NCI-H1417 (cell line): Measurements from ENCODE around the gene RAMACL.

Experiments used
- DNase-seq, 3 experiments: peaks; one replicate each; lab custom pipeline; 2025; lab: John Stamatoyannopoulos, UW

The RAMACL gene

DNA sequence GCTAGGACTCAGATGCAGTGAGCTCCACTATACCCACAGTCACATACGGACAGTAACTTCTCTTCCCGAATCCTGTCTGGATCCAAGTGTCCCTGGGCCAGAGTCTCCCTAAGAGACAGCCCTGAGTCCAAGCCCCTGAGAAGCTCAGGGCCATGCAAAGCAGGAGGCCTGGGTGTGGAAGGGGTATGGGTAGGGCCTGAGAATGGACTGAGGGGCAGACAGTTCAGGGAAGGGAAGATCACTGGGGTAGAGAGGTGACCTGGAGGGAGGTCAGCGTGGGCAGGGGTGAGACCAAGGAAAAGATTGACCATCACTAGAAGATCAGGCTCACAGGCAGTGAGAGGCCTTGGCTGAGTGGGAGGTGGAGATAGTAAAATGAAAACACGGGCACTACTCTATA is 31.8 kb upstream of the RAMACL start:
- no peak for DNase-seq

DNA sequence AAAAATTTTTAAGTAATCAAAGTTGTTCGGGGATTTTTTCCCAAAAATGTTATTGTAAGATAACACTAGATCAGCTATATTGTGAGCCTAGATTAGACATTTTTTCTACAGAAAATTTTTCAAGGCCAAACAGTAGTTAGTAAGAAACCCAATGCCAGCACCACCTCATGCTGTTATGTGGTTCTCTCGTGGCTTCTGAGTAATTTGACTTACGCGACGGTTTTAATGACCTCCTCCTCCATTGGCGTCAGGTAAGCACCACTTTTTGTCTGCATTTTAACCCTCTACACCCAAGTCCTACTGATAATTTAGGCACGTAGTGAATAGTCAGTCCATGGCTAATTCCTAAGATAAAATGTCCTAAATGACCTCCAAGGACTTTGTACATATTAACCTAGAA is 30.9 kb upstream of the RAMACL start:
- no peak for DNase-seq

- no peak for DNase-seq
These were observed 30.1 kb upstream of the RAMACL start for GRCh38 chr6:166616261-166617238.

GRCh38 chr6:166615059-166615770 is 28.7 kb upstream of the RAMACL start:
- no peak for DNase-seq

DNA sequence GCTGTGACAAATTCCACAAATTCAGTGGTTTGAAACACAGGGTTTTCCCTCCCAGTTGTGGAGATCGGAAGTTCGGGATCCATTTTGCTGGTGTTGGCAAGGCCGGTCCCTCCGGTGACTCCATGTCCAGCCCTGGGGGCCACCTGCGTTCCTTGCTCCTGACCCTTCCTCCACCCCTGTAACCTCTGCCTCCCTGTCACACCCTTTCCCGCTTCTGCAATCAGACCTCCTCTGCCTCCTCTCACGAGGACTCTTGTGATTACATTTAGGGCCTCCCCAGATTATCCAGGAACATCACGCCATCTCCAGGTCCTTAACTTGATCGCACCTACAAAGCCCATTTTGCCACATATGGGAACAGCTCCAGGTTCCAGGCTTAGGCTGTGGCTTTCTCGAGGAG is 28.1 kb upstream of the RAMACL start:
- DNase-seq, result no peak

DNA sequence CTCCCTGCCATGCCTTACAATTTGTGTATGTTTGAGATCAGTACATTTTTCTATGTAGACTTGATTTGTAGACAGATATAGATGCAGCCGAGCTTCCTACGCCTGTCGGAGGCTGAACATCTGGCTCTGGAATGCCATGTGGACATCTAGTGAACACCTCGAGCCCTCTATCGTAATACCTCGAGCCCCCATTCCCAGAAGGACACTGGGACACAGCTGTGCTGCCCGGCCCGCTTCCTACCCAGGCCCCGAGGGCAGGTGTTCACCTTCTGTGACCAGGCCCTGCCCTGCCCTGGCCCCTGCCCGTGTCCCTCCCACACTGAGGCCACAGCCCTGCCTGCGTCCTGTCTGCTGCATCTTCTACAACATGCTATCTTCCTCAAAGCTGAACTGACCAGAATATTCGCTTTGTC is 27.7 kb upstream of the RAMACL start:
- DNase-seq, result no peak

GRCh38 chr6:166613027-166613426 is 26.5 kb upstream of the RAMACL start:
- no peak for DNase-seq

GRCh38 chr6:166612471-166612881 is 26.0 kb upstream of the RAMACL start:
- no peak for DNase-seq

GRCh38 chr6:166611631-166612030 is 25.2 kb upstream of the RAMACL start:
- DNase-seq, result peak in 1 of 3 experiments; percentile 10

DNA sequence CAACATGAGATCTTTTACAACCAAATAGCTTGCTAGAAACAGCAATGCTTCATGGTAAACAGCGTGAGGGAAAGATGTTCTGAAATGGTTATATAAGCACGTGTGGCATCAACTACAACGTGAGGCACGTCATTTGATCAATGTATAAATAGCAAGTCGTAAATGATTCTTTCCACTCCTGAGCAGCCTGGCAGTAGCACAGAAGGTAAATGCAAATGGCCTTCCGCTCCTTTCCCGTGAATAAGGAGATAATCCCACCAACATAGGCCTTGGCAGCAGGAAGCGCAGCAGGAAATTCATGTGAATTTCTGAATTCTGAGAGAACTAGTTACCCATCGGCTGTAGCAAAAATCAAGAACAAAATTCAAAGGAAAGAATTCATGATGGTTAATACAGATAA is 23.6 kb upstream of the RAMACL start:
- DNase-seq, result no peak

GRCh38 chr6:166608774-166609173 is 22.3 kb upstream of the RAMACL start:
- DNase-seq, result no peak

DNA sequence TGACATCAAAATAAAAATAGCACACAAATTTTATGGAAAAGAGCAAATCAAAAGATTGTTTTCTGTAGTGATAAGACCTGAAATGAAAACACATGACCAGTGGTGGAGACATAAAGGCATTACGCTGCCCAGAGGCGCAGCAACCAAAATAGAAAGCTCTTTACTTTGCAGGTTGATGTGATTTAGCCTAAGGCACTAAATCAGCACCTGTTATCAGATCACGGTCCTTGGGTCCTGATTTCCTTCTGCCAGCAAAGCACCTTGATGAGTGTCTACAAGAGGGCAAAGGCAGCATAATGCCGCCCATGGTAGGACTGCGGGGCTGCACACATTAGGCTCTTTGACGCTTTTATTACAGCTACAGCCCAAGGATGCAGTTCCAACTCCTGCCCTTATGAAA is 19.3 kb upstream of the RAMACL start:
- peak in 1 of 3 experiments; percentile 44 for DNase-seq

DNA sequence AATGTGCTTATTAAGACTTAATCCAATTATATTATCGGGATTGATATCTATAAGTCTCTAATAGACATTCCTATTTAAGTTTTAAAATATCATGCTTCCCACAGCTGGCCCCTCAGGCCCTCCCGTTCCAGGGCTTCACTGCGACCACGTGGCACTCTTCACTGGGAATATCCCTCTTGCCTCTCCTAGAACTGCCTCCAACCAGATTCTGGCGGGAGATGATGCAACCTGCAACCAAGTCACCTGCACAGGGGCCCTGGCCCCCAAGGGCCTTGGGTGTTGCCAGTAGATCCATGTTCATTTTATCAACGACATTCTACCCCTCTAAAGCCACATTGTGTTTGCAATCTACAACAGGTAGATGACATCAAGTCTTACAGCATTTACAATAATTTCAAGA is 18.4 kb upstream of the RAMACL start:
- DNase-seq, result no peak

- DNase-seq, result no peak
These were observed 17.9 kb upstream of the RAMACL start for GRCh38 chr6:166604328-166604727.

- DNase-seq, result peak in 1 of 3 experiments; percentile 23
These were observed 16.7 kb upstream of the RAMACL start for GRCh38 chr6:166603043-166603690.

DNA sequence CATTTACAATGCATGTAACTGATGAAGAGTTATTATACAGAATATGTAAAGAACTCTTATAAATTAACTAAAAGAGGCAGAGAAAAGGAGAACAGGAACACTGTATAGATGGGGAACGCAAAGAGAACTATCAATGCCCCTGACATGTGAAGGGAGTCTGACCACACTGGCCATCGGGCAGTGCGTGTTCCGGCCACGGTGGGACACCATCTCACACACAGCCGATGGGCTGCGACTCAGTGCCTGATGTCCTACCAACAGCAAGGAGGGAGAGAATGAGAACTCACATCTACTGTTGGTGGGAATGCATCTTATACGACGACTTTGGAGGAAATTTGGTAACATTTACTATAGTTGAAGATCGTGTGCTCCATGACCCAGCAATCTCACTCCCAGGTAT is 15.5 kb upstream of the RAMACL start:
- no peak for DNase-seq

GRCh38 chr6:166600931-166601330 is 14.5 kb upstream of the RAMACL start:
- DNase-seq, result no peak

DNA sequence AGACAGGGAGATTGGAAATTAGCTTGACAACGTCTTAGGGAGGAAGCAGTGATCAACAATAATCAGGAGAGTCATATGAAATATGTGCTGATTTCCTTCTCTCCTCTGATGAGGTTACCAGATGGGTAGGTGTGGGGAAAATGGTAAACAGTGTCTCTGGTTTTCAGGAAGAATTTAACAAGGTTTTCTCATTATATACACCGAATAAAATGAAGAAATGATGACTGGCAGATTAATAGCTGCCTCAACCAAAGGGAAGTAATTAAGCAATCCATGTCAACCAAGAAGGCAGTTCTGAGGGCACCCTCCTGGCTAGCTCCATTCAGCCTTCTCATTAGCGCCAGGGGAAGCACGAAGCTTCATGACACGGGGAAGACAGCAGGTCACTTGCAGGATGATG is 12.7 kb upstream of the RAMACL start:
- DNase-seq, result peak in 1 of 3 experiments; percentile 51

- peak in 1 of 3 experiments; percentile 38 for DNase-seq
These were observed 12.1 kb upstream of the RAMACL start for GRCh38 chr6:166598441-166599138.

DNA sequence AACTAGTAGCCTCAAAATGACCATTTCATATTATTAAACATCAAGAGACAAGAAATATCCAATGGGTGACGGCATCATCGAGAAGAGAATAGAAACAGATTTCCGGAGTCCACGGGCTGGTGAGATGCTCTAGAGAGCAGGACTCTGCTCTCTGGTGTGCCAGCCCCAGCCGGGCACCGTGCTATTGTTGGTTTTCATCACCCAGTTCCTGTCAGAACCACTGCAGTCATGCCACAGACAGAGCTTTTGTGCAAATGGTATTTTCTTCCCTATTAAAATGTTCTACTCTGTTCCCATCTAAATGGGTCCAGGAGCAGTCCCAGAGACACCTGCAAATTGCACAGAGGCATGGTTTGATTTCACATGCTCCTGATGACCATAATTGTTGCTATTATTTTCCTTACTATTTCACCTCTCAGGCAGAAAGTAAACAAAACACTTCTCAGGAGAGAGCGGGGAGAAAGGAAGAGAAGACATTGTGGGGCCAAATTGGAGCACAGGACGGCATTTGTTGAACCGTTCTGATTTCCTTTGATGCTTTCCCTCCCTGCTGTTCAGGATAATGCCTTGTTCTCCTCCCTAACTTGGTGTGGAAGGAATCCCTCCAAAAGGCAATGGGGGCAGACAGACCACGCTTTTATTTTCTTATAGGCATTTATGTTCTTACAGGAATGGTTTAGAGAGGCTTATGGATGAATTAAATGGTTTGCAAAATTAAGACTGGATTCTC is 11.4 kb upstream of the RAMACL start:
- DNase-seq, result peak in 2 of 3 experiments; percentile 52 to 87
